Neural crest cell (in vitro differentiated cells): ENCODE measurements around the gene RPN1. TPM values are rescaled to one million over a fixed set of nuclear protein-coding genes. Genes with fewer than 3 reads are reported as not detected.
"Not testable (repeated sequence)": the region's sequence is repeated elsewhere in the genome, so short reads cannot be mapped to it uniquely, and the experiment has no call there.

Experiments used
- DNase-seq: peaks from one replicate; pipeline ENCODE4 v3.0.0; 2021; ENCODE audit warnings: low read depth, mixed read lengths, low spot score
- H3K27ac Mint-ChIP-seq: one replicate; pipeline ENCODE4 v1.8.0; 2021; ENCODE audit warnings: mild to moderate bottlenecking, mixed read lengths; ENCODE audit not compliant: unreplicated experiment
- H3K27me3 Mint-ChIP-seq: 2 replicates; pipeline ENCODE4 v1.8.0; 2021; ENCODE audit warnings: low read depth, mild to moderate bottlenecking, mixed read lengths
- H3K36me3 Mint-ChIP-seq: 2 replicates; pipeline ENCODE4 v1.8.0; 2021; ENCODE audit warnings: low read depth, mild to moderate bottlenecking, mixed read lengths
- H3K4me1 Mint-ChIP-seq: 2 replicates; pipeline ENCODE4 v1.8.0; 2021; ENCODE audit warnings: mixed read lengths
- H3K4me3 Mint-ChIP-seq: one replicate; pipeline ENCODE4 v1.8.0; 2021; ENCODE audit warnings: mild to moderate bottlenecking, mixed read lengths
- H3K9me3 Mint-ChIP-seq: 2 replicates; pipeline ENCODE4 v1.8.0; 2021; ENCODE audit warnings: mixed read lengths
- total RNA-seq: library from RNA; stranded (reverse); gene quantifications from 2 replicates; pipeline ENCODE4 v1.2.1, GENCODE V29; 2021
- TF ChIP-seq, protein P1 (sequence below): fragments of 200-600 bp; sonication (generic); conservative IDR thresholded peaks from 2 replicates; pipeline ENCODE4 v1.5.0; 2021; ENCODE audit warnings: antibody characterized with exemption, mild to moderate bottlenecking

The RPN1 gene
- total RNA-seq, 1 donor from 2014 or later, result 166 TPM

DNA sequence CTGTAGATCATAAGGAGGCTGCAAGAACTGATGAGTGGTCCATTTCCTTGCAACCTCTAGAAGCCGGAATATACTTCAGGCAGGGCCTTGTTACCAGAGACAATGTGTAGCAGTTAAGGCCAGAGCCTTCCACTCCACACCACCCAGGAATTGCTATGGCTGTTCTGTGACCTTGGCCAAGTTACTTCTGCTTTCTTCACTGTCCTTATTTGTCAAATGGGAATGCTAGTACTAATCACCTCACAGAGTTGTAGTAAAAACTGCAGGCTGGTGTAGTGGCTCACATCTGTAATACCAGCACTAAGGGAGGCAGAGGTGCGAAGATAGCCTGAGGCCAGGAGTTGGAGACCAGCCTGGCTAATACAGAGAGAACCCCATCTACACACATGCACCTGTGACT is 28.7 kb upstream of the RPN1 start:
- no peak for DNase-seq
- H3K27me3 Mint-ChIP-seq, result peaks cover 4% of the 10 kb centered on the region
- peaks cover 7% of the 10 kb centered on the region for H3K9me3 Mint-ChIP-seq
- peak overlapping the region; percentile 40 for H3K4me3 Mint-ChIP-seq
- TF ChIP-seq, protein P1, sequence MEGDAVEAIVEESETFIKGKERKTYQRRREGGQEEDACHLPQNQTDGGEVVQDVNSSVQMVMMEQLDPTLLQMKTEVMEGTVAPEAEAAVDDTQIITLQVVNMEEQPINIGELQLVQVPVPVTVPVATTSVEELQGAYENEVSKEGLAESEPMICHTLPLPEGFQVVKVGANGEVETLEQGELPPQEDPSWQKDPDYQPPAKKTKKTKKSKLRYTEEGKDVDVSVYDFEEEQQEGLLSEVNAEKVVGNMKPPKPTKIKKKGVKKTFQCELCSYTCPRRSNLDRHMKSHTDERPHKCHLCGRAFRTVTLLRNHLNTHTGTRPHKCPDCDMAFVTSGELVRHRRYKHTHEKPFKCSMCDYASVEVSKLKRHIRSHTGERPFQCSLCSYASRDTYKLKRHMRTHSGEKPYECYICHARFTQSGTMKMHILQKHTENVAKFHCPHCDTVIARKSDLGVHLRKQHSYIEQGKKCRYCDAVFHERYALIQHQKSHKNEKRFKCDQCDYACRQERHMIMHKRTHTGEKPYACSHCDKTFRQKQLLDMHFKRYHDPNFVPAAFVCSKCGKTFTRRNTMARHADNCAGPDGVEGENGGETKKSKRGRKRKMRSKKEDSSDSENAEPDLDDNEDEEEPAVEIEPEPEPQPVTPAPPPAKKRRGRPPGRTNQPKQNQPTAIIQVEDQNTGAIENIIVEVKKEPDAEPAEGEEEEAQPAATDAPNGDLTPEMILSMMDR, result no peak
- H3K4me1 Mint-ChIP-seq, result peaks cover 13% of the 10 kb centered on the region
- no peaks in the 10 kb centered on the region for H3K36me3 Mint-ChIP-seq
- no peak overlapping the region for H3K27ac Mint-ChIP-seq

DNA sequence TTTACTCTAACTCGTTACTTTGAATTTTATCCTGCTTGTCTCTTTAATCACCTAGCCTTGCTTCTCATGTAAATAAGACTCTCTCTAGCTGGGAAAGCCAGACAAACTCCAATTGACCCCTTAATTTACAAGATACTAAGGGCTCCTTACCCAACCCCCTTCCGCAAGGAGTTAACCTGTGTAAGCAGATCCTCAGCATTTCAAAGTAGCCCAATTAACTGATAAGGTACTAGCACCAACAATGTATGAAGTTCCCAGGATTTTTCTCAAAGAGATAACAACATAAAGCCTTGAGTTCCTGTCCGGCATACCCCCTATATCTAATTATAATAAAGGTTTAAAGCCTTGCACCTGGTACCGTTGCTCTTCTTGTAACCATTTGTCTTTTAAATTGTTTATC is 25.2 kb upstream of the RPN1 start:
- H3K4me1 Mint-ChIP-seq, H3K27me3 Mint-ChIP-seq, H3K9me3 Mint-ChIP-seq, H3K27ac Mint-ChIP-seq, DNase-seq, H3K4me3 Mint-ChIP-seq, H3K36me3 Mint-ChIP-seq: not testable (repeated sequence)

DNA sequence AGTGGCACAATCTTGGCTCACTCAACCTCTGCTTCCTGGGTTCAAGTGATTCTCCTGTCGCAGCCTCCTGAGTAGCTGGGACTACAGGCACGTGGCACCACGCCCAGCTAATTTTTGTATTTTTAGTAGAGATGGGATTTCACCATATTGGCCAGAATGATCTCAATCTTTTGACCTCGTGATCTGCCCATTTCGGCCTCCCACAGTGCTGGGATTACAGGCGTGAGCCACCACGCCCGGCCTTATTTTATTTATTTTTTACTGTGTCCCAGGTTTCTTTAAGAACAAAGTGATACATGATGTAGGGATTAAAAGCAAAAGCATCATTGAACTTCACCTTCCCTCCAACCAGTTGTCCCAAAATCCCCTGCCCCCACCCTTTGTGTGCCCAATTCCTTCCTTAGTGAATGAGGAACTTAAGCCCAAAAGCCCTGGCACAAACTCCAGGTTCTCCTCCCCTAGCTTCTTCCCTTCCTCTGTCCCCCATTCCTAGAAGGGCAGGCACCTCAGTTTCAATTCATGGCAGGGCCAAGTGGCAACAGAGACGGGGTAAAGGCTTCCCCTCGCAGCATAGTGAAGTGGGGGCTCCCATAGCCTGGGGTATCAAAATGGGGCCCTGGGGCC is 23.7 kb upstream of the RPN1 start:
- H3K4me3 Mint-ChIP-seq, result no peak overlapping the region
- no peak overlapping the region for H3K27ac Mint-ChIP-seq
- no peaks in the 10 kb centered on the region for H3K9me3 Mint-ChIP-seq
- H3K36me3 Mint-ChIP-seq, result no peaks in the 10 kb centered on the region
- no peaks in the 10 kb centered on the region for H3K27me3 Mint-ChIP-seq
- TF ChIP-seq, protein P1, result no peak
- no peak for DNase-seq
- H3K4me1 Mint-ChIP-seq, result no peaks in the 10 kb centered on the region

DNA sequence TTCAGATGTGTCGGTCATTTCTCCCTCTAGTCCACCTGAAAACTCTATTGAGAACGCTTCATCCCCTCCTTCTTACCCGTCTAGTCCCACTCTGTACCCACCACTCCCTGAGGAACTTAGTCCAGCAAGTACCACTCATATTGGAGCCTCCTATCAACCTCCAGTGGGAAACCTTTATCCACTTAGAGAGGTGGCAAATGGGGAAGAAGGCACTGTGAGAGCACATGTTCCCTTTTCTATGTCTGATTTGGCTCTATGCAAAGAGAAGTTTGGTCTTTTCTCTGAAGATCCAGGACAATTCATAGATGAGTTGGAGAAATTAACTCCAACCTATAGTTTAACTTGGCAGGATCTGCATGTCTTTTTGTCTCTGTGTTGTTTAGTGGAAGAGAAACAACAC is 17.0 kb upstream of the RPN1 start:
- peaks cover 6% of the 10 kb centered on the region for H3K27me3 Mint-ChIP-seq
- H3K36me3 Mint-ChIP-seq, result no peaks in the 10 kb centered on the region
- TF ChIP-seq, protein P1, result no peak
- peaks cover 4% of the 10 kb centered on the region for H3K4me1 Mint-ChIP-seq
- H3K27ac Mint-ChIP-seq, result no peak overlapping the region
- no peak overlapping the region for H3K4me3 Mint-ChIP-seq
- H3K9me3 Mint-ChIP-seq, result no peaks in the 10 kb centered on the region
- DNase-seq, result no peak

DNA sequence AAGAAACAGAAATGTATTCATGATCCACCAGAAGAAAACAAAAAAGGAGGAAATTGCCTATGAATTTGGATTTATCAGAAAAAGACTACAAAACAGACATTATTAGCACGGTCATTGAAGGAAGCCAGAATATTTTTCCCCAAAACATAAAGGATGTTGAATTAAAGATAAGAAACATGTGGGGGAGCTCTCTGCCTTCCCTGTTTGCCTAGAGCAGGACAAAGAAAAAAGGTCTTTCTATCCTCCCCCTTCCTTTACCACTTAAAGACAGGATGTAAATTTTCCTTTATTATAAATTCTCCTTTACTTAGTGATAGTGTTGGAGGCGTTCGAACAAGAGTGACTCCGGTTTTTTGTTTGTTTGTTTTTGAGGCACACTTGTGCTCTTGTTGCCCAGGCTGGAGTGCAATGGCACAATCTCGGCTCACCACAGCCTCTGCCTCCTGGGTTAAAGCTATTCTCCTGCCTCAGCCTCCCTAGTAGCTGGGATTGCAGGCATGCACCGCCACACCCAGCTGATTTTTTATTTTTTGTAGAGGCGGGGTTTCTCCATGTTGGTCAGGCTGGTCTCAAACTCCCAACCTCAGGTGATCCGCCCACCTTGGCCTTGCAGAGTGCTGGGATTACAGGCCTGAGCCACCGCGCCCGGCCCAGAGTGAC is 14.9 kb upstream of the RPN1 start:
- H3K27me3 Mint-ChIP-seq, result peaks cover 8% of the 10 kb centered on the region
- no peak for DNase-seq
- TF ChIP-seq, protein P1, result no peak
- no peaks in the 10 kb centered on the region for H3K36me3 Mint-ChIP-seq
- H3K4me1 Mint-ChIP-seq, result peaks cover 4% of the 10 kb centered on the region
- no peaks in the 10 kb centered on the region for H3K9me3 Mint-ChIP-seq
- no peak overlapping the region for H3K4me3 Mint-ChIP-seq
- H3K27ac Mint-ChIP-seq, result no peak overlapping the region

DNA sequence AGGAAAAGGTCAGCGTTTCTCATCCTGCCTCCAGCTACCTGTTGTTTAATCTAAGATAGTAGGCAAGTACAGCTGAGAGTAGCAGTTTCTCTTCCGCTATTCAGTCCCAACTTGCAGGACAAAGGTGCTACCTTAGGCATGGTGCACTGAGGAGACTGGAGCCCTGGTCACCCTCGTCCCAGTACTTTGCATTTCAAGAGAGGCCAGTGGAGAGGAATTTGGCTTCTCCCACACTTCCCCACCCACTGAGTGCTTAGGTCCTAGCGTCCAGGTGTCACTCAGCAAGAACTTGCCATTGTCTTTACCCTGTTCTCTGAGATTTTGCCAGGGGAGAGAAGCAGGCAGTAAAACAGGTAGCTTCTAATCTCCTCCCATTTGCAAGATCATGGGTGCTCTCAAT is 12.5 kb upstream of the RPN1 start:
- H3K27me3 Mint-ChIP-seq, result peaks cover 8% of the 10 kb centered on the region
- no peaks in the 10 kb centered on the region for H3K36me3 Mint-ChIP-seq
- H3K4me1 Mint-ChIP-seq, result peaks cover 4% of the 10 kb centered on the region
- TF ChIP-seq, protein P1, result no peak
- DNase-seq, result no peak
- no peak overlapping the region for H3K27ac Mint-ChIP-seq
- no peak overlapping the region for H3K4me3 Mint-ChIP-seq
- no peaks in the 10 kb centered on the region for H3K9me3 Mint-ChIP-seq
